K562 (cell line): ENCODE data around the gene HGD.

Experiments used
- CBX8 ChIP-seq: fragments of 200-600 bp; sonication (generic); IDR thresholded peaks from 2 replicates; pipeline ENCODE4 v1.6.1; 2012; ENCODE audit warnings: borderline replicate concordance, mixed run types, low read depth, mild to moderate bottlenecking, moderate library complexity, mixed read lengths, low read length, control low read depth, inconsistent platforms; ENCODE audit not compliant: poor library complexity, severe bottlenecking; ENCODE audit errors: extremely low read depth
- CTCF ChIP-seq, 3 experiments: IDR thresholded peaks in 2 of 3; conservative IDR thresholded peaks in 1 of 3; 2 replicates each; pipeline ENCODE4 v1.5.1; 2011 to 2012; ENCODE audit warnings: low read length in 3 of 3, mild to moderate bottlenecking in 3 of 3, control low read depth in 2 of 3, improper control_type of control experiment in 1 of 3, inconsistent platforms in 1 of 3, low read depth in 1 of 3, mixed read lengths in 1 of 3, moderate library complexity in 1 of 3; ENCODE audit not compliant: insufficient read depth in 2 of 3
- FOXM1 ChIP-seq, 2 experiments: fragments of 450-650 bp in 1 of 2; sonication (generic) in 1 of 2; formaldehyde crosslinking in 1 of 2; IDR thresholded peaks; 2 replicates each; pipeline versions ENCODE4 v1.6.1 to v1.9.0; 2017 to 2022; ENCODE audit warnings: low read depth in 2 of 2, mild to moderate bottlenecking in 2 of 2, missing genetic modification reagents in 1 of 2, moderate library complexity in 1 of 2
- POLR2AphosphoS5 ChIP-seq: IDR thresholded peaks from 2 replicates; pipeline ENCODE4 v1.6.1; 2011; ENCODE audit warnings: mild to moderate bottlenecking, low read depth, low read length, moderate library complexity; ENCODE audit not compliant: control insufficient read depth, insufficient read depth

- TF ChIP-seq CTCF (IDR thresholded peaks at IDR 0.05 in 2 of 3, conservative IDR thresholded peaks at IDR 0.05 in 1 of 3; ENCODE audit: insufficient read depth in 2 of 3, low read depth in 1 of 3, low read length in 3 of 3) (no peak), FOXM1 (IDR thresholded peaks at IDR 0.05; ENCODE audit: low read depth) (no peak), FOXM1 (CRISPR knock-in tag; IDR thresholded peaks at IDR 0.05; ENCODE audit: low read depth) (no peak), CBX8 (no peak), POLR2AphosphoS5 (no peak)
These were observed 33.7 kb downstream of the HGD start for GRCh38 chr3:120648290-120648689.
